D721Med (cell line): ENCODE data around the gene RHOH.

ENCODE experiments used
- DNase-seq: peaks from one replicate; pipeline ENCODE4 v3.0.0; 2011; ENCODE audit warnings: low spot score; ENCODE audit not compliant: insufficient read length
- FAIRE-seq: peaks from 2 replicates; lab custom pipeline; 2011; peaks lifted over from hg19 to GRCh38; lab: Jason Lieb, UNC
- CTCF ChIP-seq: IDR thresholded peaks from 2 replicates; pipeline ENCODE4 v1.5.1; 2012; ENCODE audit warnings: mild to moderate bottlenecking, control low read depth; ENCODE audit not compliant: insufficient read depth; ENCODE audit errors: missing control alignments

Gene RHOH

GRCh38 chr4:40253906-40254305, 57.1 kb downstream of the RHOH start:
- FAIRE-seq (no peak), DNase-seq (no peak)
- no peak for TF ChIP-seq CTCF

GRCh38 chr4:40254608-40255392, 58.0 kb downstream of the RHOH start:
- TF ChIP-seq CTCF = no peak
- no peak for FAIRE-seq

GRCh38 chr4:40255393-40256281, 58.8 kb downstream of the RHOH start:
- TF ChIP-seq CTCF = no peak
- FAIRE-seq = no peak
- DNase-seq = no peak

More at GRCh38 chr4:40254608-40255392, 58.0 kb downstream of the RHOH start:
- DNase-seq = no peak

GRCh38 chr4:40256329-40256728, 59.5 kb downstream of the RHOH start:
- DNase-seq (no peak), FAIRE-seq (no peak)
- no peak for TF ChIP-seq CTCF

GRCh38 chr4:40256817-40257216, 60.0 kb downstream of the RHOH start:
- FAIRE-seq = no peak
- no peak for TF ChIP-seq CTCF
- DNase-seq = no peak

- no peak for TF ChIP-seq CTCF
- FAIRE-seq (no peak), DNase-seq (no peak)
Measured at GRCh38 chr4:40258627-40259026, 61.8 kb downstream of the RHOH start.
